PC-3 (cell line): ENCODE results near the gene MPO. TPM values are rescaled to one million over a fixed set of nuclear protein-coding genes. Genes with fewer than 3 reads are reported as not detected.

Experiments
- ATAC-seq: fragments of 200-7000 bp; cut with Tn5 transposase; 2 replicates; pipeline ENCODE4 v1.9.1; 2020; ENCODE audit warnings: mild to moderate bottlenecking, moderate library complexity
- BruUV-seq: library from RNA; stranded (reverse); fragments of 400-500 nt; replicated peaks from 2 replicates; lab custom pipeline; 2021; lab: Mats Ljungman, UMichigan
- CTCF ChIA-PET: fragments of 300-600 bp; sonication (Branson Sonifier 250); formaldehyde crosslinking; loops from one replicate; lab custom pipeline; 2022; ENCODE audit warnings: antibody characterized with exemption; lab: Charles Lee
- POLR2A ChIA-PET: fragments of 300-600 bp; sonication (Branson Sonifier 250); formaldehyde crosslinking; loops from one replicate; lab custom pipeline; 2022; ENCODE audit warnings: antibody characterized with exemption; ENCODE audit not compliant: unreplicated experiment; lab: Charles Lee
- DNase-seq: peaks from one replicate; pipeline ENCODE4 v3.0.0-alpha.2; 2015
- H2AFZ ChIP-seq: fragments of 300-600 bp; sonication (generic); 2 replicates; pipeline ENCODE4 v1.6.0; 2016; ENCODE audit warnings: antibody characterized with exemption, low read length
- H3F3A ChIP-seq: fragments of 300-600 bp; sonication (generic); one replicate; pipeline ENCODE4 v1.6.0; 2017; ENCODE audit warnings: antibody characterized with exemption, low read length, control low read depth, mild to moderate bottlenecking; ENCODE audit not compliant: unreplicated experiment
- H3K27ac ChIP-seq: fragments of 300-600 bp; sonication (generic); 2 replicates; pipeline ENCODE4 v1.5.1; 2016; ENCODE audit warnings: mild to moderate bottlenecking, low read length
- H3K27me3 ChIP-seq: fragments of 300-600 bp; sonication (generic); 2 replicates; pipeline ENCODE4 v1.6.1; 2016; ENCODE audit warnings: low read length, mixed read lengths
- H3K36me3 ChIP-seq: fragments of 300-600 bp; sonication (generic); 2 replicates; pipeline ENCODE4 v1.6.1; 2016; ENCODE audit warnings: low read depth, mixed run types, low read length, mixed read lengths
- H3K4me1 ChIP-seq: fragments of 300-600 bp; sonication (generic); 2 replicates; pipeline ENCODE4 v1.5.1; 2016; ENCODE audit warnings: low read length; ENCODE audit not compliant: insufficient read depth
- H3K4me2 ChIP-seq: fragments of 300-600 bp; sonication (generic); 2 replicates; pipeline ENCODE4 v1.6.0; 2016; ENCODE audit warnings: low read length
- H3K4me3 ChIP-seq: fragments of 300-600 bp; sonication (generic); 2 replicates; pipeline ENCODE4 v1.5.1; 2016; ENCODE audit warnings: mild to moderate bottlenecking, low read length, mixed read lengths
- H3K79me2 ChIP-seq: fragments of 300-600 bp; sonication (generic); 2 replicates; pipeline ENCODE4 v1.6.1; 2017; ENCODE audit warnings: low read length, mixed read lengths
- H3K9ac ChIP-seq: fragments of 300-600 bp; sonication (generic); 2 replicates; pipeline ENCODE4 v1.6.0; 2016; ENCODE audit warnings: mild to moderate bottlenecking, low read length
- H3K9me2 ChIP-seq: fragments of 300-600 bp; sonication (generic); replicated peaks from 2 replicates; pipeline ENCODE4 v1.6.1; 2016; ENCODE audit warnings: mixed run types, low read length, mixed read lengths
- H3K9me3 ChIP-seq: fragments of 300-600 bp; sonication (generic); 2 replicates; pipeline ENCODE4 v1.6.1; 2016; ENCODE audit warnings: low read length, mixed read lengths
- H4K20me1 ChIP-seq: fragments of 300-600 bp; sonication (generic); 2 replicates; pipeline ENCODE4 v1.6.1; 2016; ENCODE audit warnings: low read length, mixed read lengths
- EZH2 ChIP-seq: fragments of 300-600 bp; sonication (generic); IDR thresholded peaks from one replicate; pipeline ENCODE4 v1.6.1; 2017; ENCODE audit warnings: antibody characterized with exemption, mild to moderate bottlenecking, low read length; ENCODE audit not compliant: unreplicated experiment
- EZH2phosphoT487 ChIP-seq: fragments of 300-600 bp; sonication (generic); IDR thresholded peaks from 2 replicates; pipeline ENCODE4 v1.6.1; 2018; ENCODE audit warnings: mild to moderate bottlenecking, antibody characterized with exemption, low read length, borderline replicate concordance
- intact Hi-C: fragments of 100-400 bp; cut with micrococcal nuclease; formaldehyde crosslinking; loops from 2 replicates; pipeline ENCODE4 v1.9.0; 2023
- total RNA-seq: library from RNA; depleted of rRNA; stranded (reverse); fragments of >200 nt; gene quantifications from 2 replicates; pipeline ENCODE4 v1.2.3, GENCODE V29; 2014
- TF ChIP-seq, protein P1 (sequence below): fragments of 300-600 bp; sonication (generic); conservative IDR thresholded peaks from 2 replicates; pipeline ENCODE4 v1.5.1; 2017; ENCODE audit warnings: antibody characterized with exemption, low read depth, mild to moderate bottlenecking, low read length

MPO gene
- total RNA-seq, 1 experiment from 2014 or later, result not detected

DNA sequence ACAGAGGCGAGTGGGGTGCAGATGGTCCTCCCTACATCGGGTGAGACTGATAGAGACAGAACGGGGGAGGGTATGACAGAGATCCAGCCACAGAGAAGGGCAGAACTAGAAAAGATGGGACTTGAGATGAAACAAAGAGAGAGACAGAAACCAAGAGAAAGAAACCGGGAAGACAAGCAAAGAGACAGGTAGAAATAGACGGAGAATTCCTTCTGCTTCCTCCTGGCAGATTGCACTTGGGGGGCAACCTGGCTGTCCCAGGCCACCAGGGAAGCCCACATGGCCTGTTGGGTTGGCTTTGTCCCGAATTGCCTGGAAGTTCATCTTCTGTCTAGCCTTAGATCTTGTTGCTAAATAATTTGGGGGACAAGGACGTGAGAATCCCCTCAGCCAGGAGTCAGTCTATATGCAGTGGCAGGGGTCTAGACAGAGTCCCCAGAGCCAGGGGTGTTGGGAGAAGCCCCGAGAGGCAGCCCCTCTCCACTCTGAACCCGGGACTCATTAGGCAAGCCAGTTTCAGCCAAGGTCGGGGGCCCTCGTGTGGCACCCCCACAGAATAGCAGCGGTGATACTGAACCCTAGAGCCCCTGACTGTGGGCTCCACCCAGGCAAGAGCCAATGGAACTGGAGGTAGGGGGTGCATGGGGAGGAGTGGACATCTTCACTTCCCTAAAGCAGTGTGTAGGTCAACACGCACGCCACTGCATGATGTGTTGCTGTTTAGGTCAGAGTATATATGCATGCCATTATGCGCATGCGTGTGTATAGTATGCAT is 48.5 kb upstream of the MPO start:
- no peak for ATAC-seq
- ChIA-PET CTCF (no interaction called here), POLR2A (no interaction called here)
- DNase-seq, result no peak
- Histone ChIP-seq H4K20me1 (no peaks in the 10 kb centered on the region), H3K27ac (no peak overlapping the region), H3K4me3 (no peak overlapping the region), H3K9me3 (no peaks in the 10 kb centered on the region), H3K9ac (no peak overlapping the region), H2AFZ (no peak overlapping the region), H3K4me2 (no peak overlapping the region), H3K79me2 (no peaks in the 10 kb centered on the region), H3K27me3 (no peaks in the 10 kb centered on the region), H3K4me1 (peaks cover 5% of the 10 kb centered on the region; the same call in 1 of the 2 replicates), H3F3A (no peaks in the 10 kb centered on the region), H3K9me2 (no peaks in the 10 kb centered on the region), H3K36me3 (no peaks in the 10 kb centered on the region)
- intact Hi-C loops, result no loop called here
- BruUV-seq, result no TSS peak
- TF ChIP-seq EZH2 (no peak), EZH2phosphoT487 (no peak)
- TF ChIP-seq, protein P1, sequence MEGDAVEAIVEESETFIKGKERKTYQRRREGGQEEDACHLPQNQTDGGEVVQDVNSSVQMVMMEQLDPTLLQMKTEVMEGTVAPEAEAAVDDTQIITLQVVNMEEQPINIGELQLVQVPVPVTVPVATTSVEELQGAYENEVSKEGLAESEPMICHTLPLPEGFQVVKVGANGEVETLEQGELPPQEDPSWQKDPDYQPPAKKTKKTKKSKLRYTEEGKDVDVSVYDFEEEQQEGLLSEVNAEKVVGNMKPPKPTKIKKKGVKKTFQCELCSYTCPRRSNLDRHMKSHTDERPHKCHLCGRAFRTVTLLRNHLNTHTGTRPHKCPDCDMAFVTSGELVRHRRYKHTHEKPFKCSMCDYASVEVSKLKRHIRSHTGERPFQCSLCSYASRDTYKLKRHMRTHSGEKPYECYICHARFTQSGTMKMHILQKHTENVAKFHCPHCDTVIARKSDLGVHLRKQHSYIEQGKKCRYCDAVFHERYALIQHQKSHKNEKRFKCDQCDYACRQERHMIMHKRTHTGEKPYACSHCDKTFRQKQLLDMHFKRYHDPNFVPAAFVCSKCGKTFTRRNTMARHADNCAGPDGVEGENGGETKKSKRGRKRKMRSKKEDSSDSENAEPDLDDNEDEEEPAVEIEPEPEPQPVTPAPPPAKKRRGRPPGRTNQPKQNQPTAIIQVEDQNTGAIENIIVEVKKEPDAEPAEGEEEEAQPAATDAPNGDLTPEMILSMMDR, result no peak

DNA sequence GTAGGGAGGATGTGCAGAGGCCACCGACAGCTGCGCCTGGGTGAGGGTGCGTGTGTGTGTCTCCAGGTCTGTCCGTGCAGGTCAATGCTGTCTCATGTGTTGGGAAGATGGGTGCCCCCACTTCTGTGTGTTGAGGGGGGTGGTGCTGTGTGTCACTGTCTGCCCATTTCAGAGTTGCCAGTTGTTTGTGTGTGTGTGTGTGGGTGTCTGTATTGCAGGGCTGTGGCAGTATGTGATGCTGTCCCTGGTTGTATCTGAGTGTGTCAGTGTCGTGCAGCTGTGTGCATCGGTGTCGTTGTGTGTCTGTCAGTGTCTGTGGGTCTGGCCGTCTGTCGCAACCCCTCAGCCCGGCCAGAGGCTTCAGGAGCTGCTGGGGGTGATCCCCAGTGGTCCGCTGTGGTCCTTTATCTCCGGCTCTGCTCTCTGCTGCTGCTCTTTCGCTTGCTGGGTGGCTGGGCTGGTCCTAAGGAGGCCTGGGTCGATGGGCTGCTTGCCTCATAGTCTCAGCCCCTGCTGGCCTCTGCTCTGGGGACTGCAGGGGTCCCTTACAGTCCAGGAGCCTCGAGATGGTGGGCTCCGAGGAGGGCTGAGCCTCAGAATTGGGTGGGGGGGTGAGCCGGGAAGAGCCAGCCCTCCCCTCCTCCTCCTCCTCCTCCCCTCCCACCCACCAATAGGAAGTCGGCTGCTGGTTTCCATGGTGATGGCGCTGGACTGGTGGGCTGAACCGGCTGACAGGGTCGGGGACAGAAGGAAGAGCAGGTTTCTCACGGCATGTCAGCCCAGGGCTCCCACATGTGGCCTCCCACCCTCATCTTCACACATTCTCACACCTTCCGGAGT is 47.7 kb upstream of the MPO start, which contains the start of gene TSPOAP1:
TSPOAP1 (minus strand) TSS at position 601 of the 840 bp plus-strand sequence. CDS start 875 bp downstream, outside the sequence.
- H3K27ac ChIP-seq, result no peak within 1 kb of the TSS

More for the DNA sequence above, 47.7 kb upstream of the MPO start, which contains the start of gene TSPOAP1:
- no peak for ATAC-seq
- Histone ChIP-seq H3K4me1 (peaks cover 5% of the 10 kb centered on the region; the same call in 1 of the 2 replicates), H4K20me1 (no peaks in the 10 kb centered on the region), H2AFZ (no peak within 1 kb of the TSS), H3K9me2 (no peaks in the 10 kb centered on the region), H3K9me3 (no peaks in the 10 kb centered on the region), H3K27me3 (no peaks in the 10 kb centered on the region), H3K36me3 (no peaks in the 10 kb centered on the region), H3K9ac (no peak within 1 kb of the TSS), H3K79me2 (no peaks in the 10 kb centered on the region), H3K4me2 (no peak within 1 kb of the TSS), H3K4me3 (no peak within 1 kb of the TSS), H3F3A (no peaks in the 10 kb centered on the region)
- no peak for DNase-seq
- ChIA-PET CTCF (no interaction called here), POLR2A (no interaction called here)
- no peak for TF ChIP-seq EZH2phosphoT487
- TF ChIP-seq, protein P1, result no peak
- TF ChIP-seq EZH2, result no peak
- BruUV-seq, result no TSS peak
- intact Hi-C loops, result no loop called here
